Upper lobe of left lung (tissue), 4 donors: ENCODE measurements around the gene LNPK.

ENCODE experiments used
- CTCF ChIP-seq, 6 experiments: fragments of 450-650 bp in 4 of 6; fragments of 200-600 bp in 2 of 6; sonication (generic) in 2 of 6; IDR thresholded peaks; one replicate each; pipeline ENCODE4 v1.5.1; 2016 to 2019; ENCODE audit warnings: antibody characterized with exemption in 6 of 6
- POLR2A ChIP-seq, 4 donors: fragments of 450-650 bp; IDR thresholded peaks; one replicate each; pipeline ENCODE4 v1.5.1; 2016 to 2017; ENCODE audit warnings: antibody characterized with exemption in 4 of 4, mild to moderate bottlenecking in 2 of 4
- POLR2AphosphoS5 ChIP-seq, 2 donors: sonication (generic); formaldehyde crosslinking; IDR thresholded peaks; one replicate each; pipeline ENCODE4 v1.5.1; 2017; ENCODE audit warnings: antibody characterized with exemption in 2 of 2

- TF ChIP-seq CTCF (IDR thresholded peaks at IDR 0.05): no peak
- no peak for TF ChIP-seq POLR2A (IDR thresholded peaks at IDR 0.05)
- TF ChIP-seq POLR2AphosphoS5 (IDR thresholded peaks at IDR 0.05): no peak
These were observed 114.3 kb downstream of the LNPK start for GRCh38 chr2:175887776-175888175.
